H4 (cell line): ENCODE measurements around the gene TDRKH. TPM values are rescaled to one million over a fixed set of nuclear protein-coding genes. Genes with fewer than 3 reads are reported as not detected.

Source experiments
- DNase-seq: peaks from one replicate; pipeline ENCODE4 v3.0.0-alpha.2; 2015; ENCODE audit warnings: low spot score
- total RNA-seq: library from RNA; depleted of rRNA; stranded (reverse); fragments of >200 nt; shearing (Covaris generic); gene quantifications from 2 replicates; pipeline ENCODE4 v1.2.3, GENCODE V29; 2014

Gene TDRKH
- total RNA-seq, 1 experiment from 2014 or later, result 2.4 TPM

GRCh38 chr1:151822404-151822803, 32.1 kb upstream of the TDRKH start:
- no peak for DNase-seq

- no peak for DNase-seq
Observed at GRCh38 chr1:151820940-151821339, 30.6 kb upstream of the TDRKH start.

- no peak for DNase-seq
Observed at GRCh38 chr1:151819976-151820623, 29.8 kb upstream of the TDRKH start.

GRCh38 chr1:151819227-151819835, 29.0 kb upstream of the TDRKH start:
- DNase-seq, result no peak

DNA sequence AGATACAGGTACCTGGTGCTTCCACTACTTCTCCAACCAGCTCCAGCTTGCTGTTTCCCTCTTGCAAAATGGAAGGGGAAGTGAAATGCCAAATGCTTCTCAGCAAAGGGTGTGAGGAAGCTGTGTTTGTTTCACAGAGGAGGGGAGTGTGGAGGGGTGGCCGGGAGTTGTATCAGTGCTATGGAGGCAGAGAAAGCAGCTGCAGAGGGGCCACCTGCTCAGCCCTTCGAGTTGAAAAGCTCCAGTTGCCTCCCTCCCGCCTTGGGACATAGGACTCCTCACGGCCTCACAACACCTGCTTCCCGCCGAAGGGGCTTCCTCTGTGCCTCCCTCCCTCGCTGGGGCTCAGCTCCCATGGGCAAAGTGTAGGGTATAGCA, 27.0 kb upstream of the TDRKH start:
- no peak for DNase-seq

GRCh38 chr1:151816548-151817352, 26.4 kb upstream of the TDRKH start:
- DNase-seq, result no peak

GRCh38 chr1:151815716-151816327, 25.5 kb upstream of the TDRKH start:
- no peak for DNase-seq

- DNase-seq, result no peak
Observed at GRCh38 chr1:151814971-151815545, 24.8 kb upstream of the TDRKH start.

GRCh38 chr1:151814426-151814825, 24.1 kb upstream of the TDRKH start:
- no peak for DNase-seq

DNA sequence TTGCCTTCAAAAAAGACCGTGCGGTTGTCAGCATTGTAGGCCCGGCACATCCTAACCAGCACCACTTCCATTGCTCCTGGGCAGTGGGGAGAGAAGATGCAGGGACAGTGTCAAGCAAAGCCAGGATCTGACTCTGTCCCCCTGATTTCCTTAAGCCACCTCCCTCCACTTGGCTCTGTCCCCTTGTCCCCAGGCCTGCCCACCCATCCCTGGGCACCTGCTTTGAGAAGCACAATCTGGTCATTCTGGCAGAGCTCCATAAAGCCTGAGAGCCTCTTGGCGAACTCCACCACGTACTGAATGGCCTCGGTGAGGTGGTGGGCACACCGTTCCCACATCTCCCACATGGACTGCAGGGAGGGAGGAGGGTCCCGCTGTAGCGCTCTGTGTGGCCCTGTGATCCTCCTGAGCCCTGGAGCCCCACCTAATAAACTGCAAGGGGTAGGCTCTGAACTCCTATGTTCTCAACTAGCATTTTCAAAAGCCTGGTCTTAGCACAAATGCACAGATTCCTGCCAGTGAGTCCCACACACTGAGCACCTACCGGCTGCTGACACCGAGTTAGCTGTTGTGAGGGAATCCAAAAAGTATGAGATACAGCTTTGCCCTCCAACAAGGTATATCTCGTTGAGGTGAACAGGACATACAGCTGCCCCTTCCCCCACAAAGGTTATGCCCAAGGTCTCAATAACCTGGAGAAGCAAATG, 23.1 kb upstream of the TDRKH start:
- no peak for DNase-seq

DNA sequence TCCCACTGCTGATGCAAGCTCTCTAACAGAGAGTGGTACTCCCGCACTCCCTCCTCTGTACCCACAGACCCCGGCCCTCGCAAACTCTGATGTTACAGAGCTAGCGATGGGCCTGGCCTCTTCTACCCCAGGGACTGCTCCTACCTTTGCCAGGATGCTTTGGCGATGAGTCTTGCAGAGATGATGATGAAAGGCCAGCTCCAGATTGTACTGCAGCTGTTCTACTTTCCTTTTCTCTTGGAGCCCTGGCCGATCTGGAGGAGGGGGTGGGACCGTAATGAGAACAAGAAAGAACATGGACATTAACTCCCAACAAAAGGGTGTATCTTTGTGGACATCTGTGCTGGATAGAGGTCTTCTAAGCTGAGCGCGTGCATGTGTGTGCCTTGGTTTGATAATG, 20.9 kb upstream of the TDRKH start:
- no peak for DNase-seq

- no peak for DNase-seq
Observed at GRCh38 chr1:151809985-151810556, 19.8 kb upstream of the TDRKH start.

GRCh38 chr1:151809290-151809984, 19.1 kb upstream of the TDRKH start:
- no peak for DNase-seq

DNA sequence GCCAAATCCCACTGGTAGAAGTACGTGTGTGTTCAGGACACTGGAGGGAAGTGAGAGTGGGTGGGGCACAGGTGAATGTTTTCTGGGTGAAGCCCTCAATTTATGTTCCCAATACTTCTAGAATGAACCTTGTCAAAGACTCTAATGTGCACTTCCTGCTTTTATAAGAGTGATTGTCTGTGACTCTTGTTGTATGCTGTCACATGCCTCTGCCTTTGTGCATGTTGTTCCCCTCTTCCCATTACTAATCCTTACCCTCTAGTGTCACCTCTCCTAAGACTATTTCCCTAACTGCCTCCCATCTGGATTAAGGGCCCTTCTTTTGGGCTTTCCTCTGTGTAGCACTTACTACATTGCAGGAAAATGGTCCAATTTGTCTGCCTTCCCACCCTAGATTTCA, 17.5 kb upstream of the TDRKH start:
- no peak for DNase-seq

DNA sequence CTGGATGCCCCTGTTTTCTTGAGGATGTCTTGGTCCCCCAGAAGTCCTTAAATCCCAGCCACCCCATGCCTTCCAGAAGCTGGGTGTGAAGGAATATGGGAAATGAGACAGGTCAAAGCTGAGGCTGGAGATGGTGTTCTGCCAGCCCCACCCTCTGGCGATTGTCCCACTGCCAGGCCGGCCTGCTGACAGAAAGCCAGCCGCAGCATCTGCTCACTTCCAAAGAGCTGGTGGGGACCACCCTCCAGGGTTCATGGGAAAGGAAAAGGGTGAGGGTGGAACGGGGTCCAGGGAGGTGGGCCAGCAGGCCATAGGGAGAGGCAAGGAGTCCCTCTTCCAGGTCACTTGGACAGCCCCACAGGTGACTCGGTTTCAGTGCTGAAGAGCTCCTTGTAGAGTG, 16.8 kb upstream of the TDRKH start:
- DNase-seq, result no peak

DNA sequence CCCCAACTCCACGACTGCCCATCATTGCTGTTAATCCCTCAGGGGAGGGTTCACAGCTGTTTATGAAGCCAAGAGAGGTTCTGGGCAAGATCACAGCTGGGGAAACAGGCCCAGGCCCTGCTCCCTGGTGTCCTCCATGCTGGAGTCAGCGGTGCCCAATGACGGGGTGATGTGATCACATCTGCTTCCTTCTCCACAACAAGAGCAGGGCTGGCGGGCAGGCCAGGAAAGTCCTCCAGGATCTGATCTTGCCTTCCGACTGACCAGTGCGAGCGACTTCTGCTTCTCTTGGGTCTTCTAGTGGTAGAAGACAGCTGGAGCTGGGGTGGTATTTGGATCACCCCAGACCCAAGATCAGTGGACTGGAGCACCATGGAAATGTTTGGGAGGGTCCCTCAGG, 15.9 kb upstream of the TDRKH start:
- no peak for DNase-seq

DNA sequence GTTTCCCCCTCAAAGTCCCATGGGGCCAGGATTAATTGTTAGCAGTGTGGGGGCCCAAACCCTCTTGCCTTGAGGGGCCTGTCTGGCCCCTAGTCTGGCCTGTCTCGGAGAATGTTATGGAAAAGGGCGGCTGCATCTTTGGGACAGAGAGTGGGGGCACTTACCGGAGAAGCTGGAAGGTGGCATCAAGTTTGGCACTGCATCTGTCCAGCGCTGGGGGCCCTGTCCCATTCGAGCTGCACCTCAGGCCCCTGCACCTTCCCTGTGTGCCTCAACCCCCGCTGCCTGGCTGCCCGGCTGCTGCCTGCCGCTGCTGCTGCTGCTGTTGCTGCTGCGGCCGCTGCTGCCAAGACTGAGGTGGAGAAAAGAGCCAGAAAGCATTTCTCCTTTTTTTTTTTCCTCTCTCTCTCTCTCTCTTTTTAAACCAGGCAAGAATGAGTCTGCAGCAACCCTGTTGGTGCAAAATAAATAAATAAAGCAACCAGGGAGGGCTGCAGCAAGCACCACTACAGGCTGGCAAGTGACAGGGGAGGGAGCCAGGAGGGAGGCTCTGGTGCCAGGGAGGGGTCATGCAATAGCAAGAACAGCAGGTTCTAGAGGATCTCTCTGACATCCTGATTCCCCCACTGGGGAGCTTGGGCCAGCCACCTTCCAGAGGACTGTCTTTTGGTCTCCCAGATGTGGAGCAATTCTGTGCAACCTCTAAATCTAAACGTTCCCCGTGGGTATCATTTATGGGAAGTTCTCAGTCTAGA, 14.9 kb upstream of the TDRKH start, which contains the start of gene LINGO4:
TSS of gene LINGO4 (minus strand) at position 354 of the 755 bp plus-strand sequence. CDS start 2,715 bp downstream, outside the sequence.
- DNase-seq, result no peak

DNA sequence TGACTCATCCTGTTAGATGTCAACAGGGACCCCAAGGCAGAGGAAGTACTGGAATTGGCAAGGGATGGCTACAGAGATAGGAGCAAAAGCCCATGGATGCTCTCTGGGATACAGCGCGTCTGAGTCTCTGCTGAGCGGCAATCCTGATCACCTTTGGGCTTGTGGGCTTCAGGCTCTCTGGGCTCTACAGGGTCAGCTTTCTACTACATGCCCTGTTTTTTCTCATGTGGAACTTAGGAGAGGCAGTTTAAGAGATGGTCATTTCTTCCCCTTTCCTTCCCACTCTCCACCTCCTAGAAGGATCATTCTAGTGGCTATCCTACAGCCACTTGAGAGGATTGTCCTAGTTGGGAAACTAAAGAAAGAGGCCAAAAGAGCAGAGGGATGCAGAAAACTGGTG, 13.6 kb upstream of the TDRKH start:
- DNase-seq, result no peak

- DNase-seq, result no peak
Observed at GRCh38 chr1:151803164-151803563, 12.9 kb upstream of the TDRKH start.

GRCh38 chr1:151802372-151802771, 12.1 kb upstream of the TDRKH start:
- DNase-seq, result no peak
